DOHH2 (cell line): ENCODE data around the gene IL25.
"Not testable (repeated sequence)": the region's sequence is repeated elsewhere in the genome, so short reads cannot be mapped to it uniquely, and the experiment has no call there.

Experiments
- H3F3A ChIP-seq: fragments of 200-600 bp; sonication (generic), shearing (Covaris generic); 2 replicates; pipeline ENCODE4 v1.6.0; 2016; ENCODE audit warnings: antibody characterized with exemption, mild to moderate bottlenecking; ENCODE audit not compliant: control insufficient read depth, insufficient read depth
- H3K27ac ChIP-seq: fragments of 200-600 bp; sonication (generic); 2 replicates; pipeline ENCODE4 v1.5.1; 2014; ENCODE audit warnings: low read depth, mild to moderate bottlenecking, low read length, moderate library complexity
- H3K27me3 ChIP-seq: fragments of 200-600 bp; sonication (generic); 2 replicates; pipeline ENCODE4 v1.6.1; 2014; ENCODE audit warnings: mild to moderate bottlenecking, low read length, mixed read lengths; ENCODE audit not compliant: control insufficient read depth
- H3K36me3 ChIP-seq: fragments of 200-600 bp; sonication (generic); 2 replicates; pipeline ENCODE4 v1.6.1; 2014; ENCODE audit warnings: mild to moderate bottlenecking, low read length, moderate library complexity, mixed read lengths; ENCODE audit not compliant: control insufficient read depth
- H3K4me1 ChIP-seq: fragments of 200-600 bp; sonication (generic); 2 replicates; pipeline ENCODE4 v1.6.1; 2014; ENCODE audit warnings: mild to moderate bottlenecking, low read length, mixed read lengths; ENCODE audit not compliant: control insufficient read depth
- H3K4me2 ChIP-seq: fragments of 200-600 bp; sonication (generic); 2 replicates; pipeline ENCODE4 v1.6.0; 2014; ENCODE audit warnings: mild to moderate bottlenecking, low read length, moderate library complexity
- H3K4me3 ChIP-seq: fragments of 200-600 bp; sonication (generic); 2 replicates; pipeline ENCODE4 v1.5.1; 2014; ENCODE audit warnings: mild to moderate bottlenecking, low read length, mixed read lengths
- H3K79me2 ChIP-seq: fragments of 200-600 bp; sonication (generic); 2 replicates; pipeline ENCODE4 v1.6.1; 2014; ENCODE audit warnings: mild to moderate bottlenecking, low read length, mixed read lengths; ENCODE audit not compliant: control insufficient read depth
- H3K9me2 ChIP-seq: fragments of 200-600 bp; sonication (generic); replicated peaks from 2 replicates; pipeline ENCODE4 v1.6.1; 2014; ENCODE audit warnings: mild to moderate bottlenecking, low read length, mixed read lengths; ENCODE audit not compliant: control insufficient read depth
- H3K9me3 ChIP-seq: fragments of 200-600 bp; sonication (generic); 2 replicates; pipeline ENCODE4 v1.6.1; 2014; ENCODE audit warnings: antibody characterized with exemption, low read length, mixed read lengths; ENCODE audit not compliant: control insufficient read depth, insufficient read depth
- H4K20me1 ChIP-seq: fragments of 200-600 bp; sonication (generic); 2 replicates; pipeline ENCODE4 v1.6.0; 2014; ENCODE audit warnings: low read depth, mild to moderate bottlenecking, antibody characterized with exemption, low read length, moderate library complexity; ENCODE audit not compliant: control insufficient read depth, insufficient read depth
- CTCF ChIP-seq: fragments of 200-600 bp; sonication (generic); IDR thresholded peaks from one replicate; pipeline ENCODE4 v1.5.1; 2014; ENCODE audit warnings: antibody characterized with exemption, mild to moderate bottlenecking, low read depth, low read length; ENCODE audit not compliant: poor library complexity, severe bottlenecking
- EZH2phosphoT487 ChIP-seq: fragments of 200-600 bp; sonication (generic); IDR thresholded peaks from 2 replicates; pipeline ENCODE4 v1.6.1; 2017; ENCODE audit warnings: borderline replicate concordance, mild to moderate bottlenecking, antibody characterized with exemption, low read length, moderate library complexity, mixed read lengths

Gene IL25

GRCh38 chr14:23324993-23325392 is 47.6 kb upstream of the IL25 start:
- Histone ChIP-seq H3K79me2 (peaks cover 36% of the 10 kb centered on the region), H3K27me3 (no peaks in the 10 kb centered on the region), H3K36me3 (peaks cover 51% of the 10 kb centered on the region), H3K4me3 (no peak overlapping the region), H4K20me1 (no peaks in the 10 kb centered on the region; the same call in 1 of the 2 replicates), H3K9me2 (no peaks in the 10 kb centered on the region), H3K4me1 (peaks cover 18% of the 10 kb centered on the region), H3K4me2 (no peak overlapping the region), H3F3A (peaks cover 34% of the 10 kb centered on the region), H3K27ac (no peak overlapping the region), H3K9me3 (no peaks in the 10 kb centered on the region)
- TF ChIP-seq CTCF (no peak), EZH2phosphoT487 (no peak)

DNA sequence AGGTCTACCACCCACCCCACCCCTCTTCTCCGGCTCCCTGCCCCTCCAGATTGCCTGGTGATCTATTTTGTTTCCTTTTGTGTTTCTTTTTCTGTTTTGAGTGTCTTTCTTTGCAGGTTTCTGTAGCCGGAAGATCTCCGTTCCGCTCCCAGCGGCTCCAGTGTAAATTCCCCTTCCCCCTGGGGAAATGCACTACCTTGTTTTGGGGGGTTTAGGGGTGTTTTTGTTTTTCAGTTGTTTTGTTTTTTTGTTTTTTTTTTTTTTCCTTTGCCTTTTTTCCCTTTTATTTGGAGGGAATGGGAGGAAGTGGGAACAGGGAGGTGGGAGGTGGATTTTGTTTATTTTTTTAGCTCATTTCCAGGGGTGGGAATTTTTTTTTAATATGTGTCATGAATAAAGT is 46.9 kb upstream of the IL25 start:
- not testable (repeated sequence) for H3K27ac ChIP-seq, H3K9me3 ChIP-seq, H3K4me3 ChIP-seq, H4K20me1 ChIP-seq, H3K27me3 ChIP-seq, H3K9me2 ChIP-seq, H3K4me2 ChIP-seq
- H3F3A ChIP-seq: peaks cover 34% of the 10 kb centered on the region
- H3K4me1 ChIP-seq: peaks cover 11% of the 10 kb centered on the region
- H3K36me3 ChIP-seq: peaks cover 44% of the 10 kb centered on the region
- H3K79me2 ChIP-seq: peaks cover 29% of the 10 kb centered on the region

DNA sequence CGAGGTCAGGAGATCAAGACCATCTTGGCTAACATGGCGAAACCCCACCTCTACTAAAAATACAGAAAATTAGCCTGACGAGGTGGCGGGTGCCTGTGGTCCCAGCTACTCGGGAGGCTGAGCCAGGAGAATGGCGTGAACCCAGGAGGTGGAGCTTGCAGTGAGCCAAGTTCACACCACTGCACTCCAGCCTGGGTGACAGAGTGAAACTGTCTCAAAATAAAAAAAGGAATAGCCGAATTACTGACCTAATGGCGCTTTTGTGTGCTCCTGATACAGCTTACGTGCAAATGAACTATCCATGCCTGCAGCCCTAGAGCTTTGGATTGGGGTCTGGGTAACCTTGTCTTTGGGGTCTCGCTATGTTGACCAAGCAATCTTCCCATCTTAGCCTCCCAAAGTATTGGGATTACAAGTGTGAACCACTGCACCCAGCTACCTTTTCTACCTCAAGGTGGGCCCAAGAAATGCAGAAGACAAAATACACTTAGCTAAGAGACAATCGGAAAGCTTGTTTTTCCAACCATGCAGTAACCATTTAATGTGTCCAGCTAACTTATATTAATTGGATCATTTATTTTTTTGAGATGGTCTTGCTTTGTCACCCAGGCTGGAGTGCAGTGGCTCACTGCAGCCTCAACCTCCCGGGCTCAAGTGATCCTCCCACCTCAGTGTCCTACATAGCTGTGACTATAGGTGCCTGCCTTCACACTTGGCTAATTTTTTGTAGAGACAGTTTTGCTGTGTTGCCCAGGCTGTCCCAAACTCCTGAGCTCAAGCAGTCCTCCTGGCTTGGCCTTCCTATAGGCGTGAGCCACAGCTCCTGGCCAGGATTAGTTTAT is 45.9 kb upstream of the IL25 start:
- peaks cover 34% of the 10 kb centered on the region for H3F3A ChIP-seq
- H3K4me2 ChIP-seq: no peak overlapping the region
- no peak overlapping the region for H3K27ac ChIP-seq
- H3K4me3 ChIP-seq: no peak overlapping the region
- H4K20me1 ChIP-seq: no peaks in the 10 kb centered on the region; the same call in 1 of the 2 replicates
- H3K27me3 ChIP-seq: no peaks in the 10 kb centered on the region
- TF ChIP-seq EZH2phosphoT487: no peak
- TF ChIP-seq CTCF: no peak
- H3K4me1 ChIP-seq: peaks cover 11% of the 10 kb centered on the region
- no peaks in the 10 kb centered on the region for H3K9me3 ChIP-seq
- H3K36me3 ChIP-seq: peaks cover 44% of the 10 kb centered on the region
- no peaks in the 10 kb centered on the region for H3K9me2 ChIP-seq
- H3K79me2 ChIP-seq: peaks cover 26% of the 10 kb centered on the region

- Histone ChIP-seq H3K36me3 (peaks cover 31% of the 10 kb centered on the region), H3K9me3 (no peaks in the 10 kb centered on the region), H3K4me1 (peaks cover 4% of the 10 kb centered on the region), H3K9me2 (no peaks in the 10 kb centered on the region), H3K27me3 (no peaks in the 10 kb centered on the region), H3K79me2 (peaks cover 11% of the 10 kb centered on the region), H3K4me3 (no peak overlapping the region), H3K27ac (no peak overlapping the region), H3K4me2 (no peak overlapping the region), H4K20me1 (no peaks in the 10 kb centered on the region; the same call in 1 of the 2 replicates), H3F3A (peaks cover 33% of the 10 kb centered on the region)
- peak; percentile 92 for TF ChIP-seq CTCF
- TF ChIP-seq EZH2phosphoT487: no peak
Measured at GRCh38 chr14:23327947-23328744, 44.5 kb upstream of the IL25 start.
